ENCODE measurements around the gene LYZ. TPM values are rescaled to one million over a fixed set of nuclear protein-coding genes. Genes with fewer than 3 reads are reported as not detected.

Gene LYZ
- total RNA-seq, 1 donor from 2014 or later: 0.37 TPM

DNA sequence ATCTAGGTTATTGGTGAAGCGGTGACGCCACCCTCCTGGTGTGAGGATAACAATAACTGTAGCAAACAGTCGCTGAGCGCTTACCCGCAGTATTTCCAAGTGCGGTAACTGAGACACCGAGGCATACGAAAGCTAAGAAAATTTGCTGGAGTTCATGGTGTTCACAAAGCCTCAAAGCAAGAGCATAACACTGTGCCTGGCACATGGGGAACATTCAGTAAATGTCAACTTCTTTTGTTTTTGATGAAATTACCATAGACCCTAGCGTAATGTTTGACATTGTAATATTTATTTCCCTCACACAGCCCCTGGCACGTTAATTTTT is 12.1 kb downstream of the LYZ start:
- no peaks in the 10 kb centered on the region for H3K36me3 Mint-ChIP-seq (ENCODE audit: unreplicated experiment)
- H3K27ac Mint-ChIP-seq (ENCODE audit: unreplicated experiment): peak overlapping the region; percentile 90
- peak overlapping the region; percentile 95 for H3K4me3 Mint-ChIP-seq (ENCODE audit: unreplicated experiment)
- no peaks in the 10 kb centered on the region for H3K27me3 Mint-ChIP-seq (ENCODE audit: unreplicated experiment)
- TF ChIP-seq CTCF (IDR thresholded peaks at IDR 0.05; ENCODE audit: partially characterized antibody, unreplicated experiment): no peak
- H3K9me3 Mint-ChIP-seq (ENCODE audit: unreplicated experiment): no peaks in the 10 kb centered on the region
- DNase-seq: no peak
- H3K4me1 Mint-ChIP-seq (ENCODE audit: low read depth, unreplicated experiment): peaks cover 2% of the 10 kb centered on the region

GRCh38 chr12:69366796-69367195 is 18.6 kb downstream of the LYZ start:
- Mint-ChIP-seq H3K27ac (ENCODE audit: unreplicated experiment) (no peak overlapping the region), H3K4me3 (ENCODE audit: unreplicated experiment) (no peak overlapping the region)

DNA sequence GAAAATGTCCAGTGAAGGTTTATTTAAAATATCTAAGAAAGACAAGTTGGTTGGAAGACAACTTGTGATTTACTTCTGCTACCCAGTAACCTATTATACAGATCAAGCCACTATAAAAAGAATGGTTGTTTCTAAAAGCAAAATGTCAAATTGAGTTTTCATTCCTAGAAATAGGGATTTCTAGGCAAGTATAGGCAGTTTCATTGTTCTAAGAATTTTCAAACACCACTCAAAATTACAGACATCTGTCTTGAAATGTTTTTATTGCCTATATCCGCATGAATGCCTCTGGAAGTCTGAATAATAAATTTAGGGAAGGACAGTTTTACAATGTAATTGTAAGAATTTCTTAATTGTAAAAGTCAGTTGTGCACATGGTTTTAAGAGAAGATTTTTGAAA is 20.0 kb downstream of the LYZ start:
- no peaks in the 10 kb centered on the region for H3K9me3 Mint-ChIP-seq (ENCODE audit: unreplicated experiment)
- H3K27ac Mint-ChIP-seq (ENCODE audit: unreplicated experiment): no peak overlapping the region
- no peaks in the 10 kb centered on the region for H3K27me3 Mint-ChIP-seq (ENCODE audit: unreplicated experiment)
- no peak for DNase-seq
- no peak overlapping the region for H3K4me3 Mint-ChIP-seq (ENCODE audit: unreplicated experiment)
- H3K4me1 Mint-ChIP-seq (ENCODE audit: low read depth, unreplicated experiment): no peaks in the 10 kb centered on the region
- peaks cover 14% of the 10 kb centered on the region for H3K36me3 Mint-ChIP-seq (ENCODE audit: unreplicated experiment)
- no peak for TF ChIP-seq CTCF (IDR thresholded peaks at IDR 0.05; ENCODE audit: partially characterized antibody, unreplicated experiment)

More at GRCh38 chr12:69366796-69367195, 18.6 kb downstream of the LYZ start:
- Mint-ChIP-seq H3K9me3 (ENCODE audit: unreplicated experiment) (no peaks in the 10 kb centered on the region), H3K36me3 (ENCODE audit: unreplicated experiment) (peaks cover 5% of the 10 kb centered on the region), H3K27me3 (ENCODE audit: unreplicated experiment) (no peaks in the 10 kb centered on the region), H3K4me1 (ENCODE audit: low read depth, unreplicated experiment) (no peaks in the 10 kb centered on the region)
- DNase-seq: no peak
- TF ChIP-seq CTCF (IDR thresholded peaks at IDR 0.05; ENCODE audit: partially characterized antibody, unreplicated experiment): no peak

DNA sequence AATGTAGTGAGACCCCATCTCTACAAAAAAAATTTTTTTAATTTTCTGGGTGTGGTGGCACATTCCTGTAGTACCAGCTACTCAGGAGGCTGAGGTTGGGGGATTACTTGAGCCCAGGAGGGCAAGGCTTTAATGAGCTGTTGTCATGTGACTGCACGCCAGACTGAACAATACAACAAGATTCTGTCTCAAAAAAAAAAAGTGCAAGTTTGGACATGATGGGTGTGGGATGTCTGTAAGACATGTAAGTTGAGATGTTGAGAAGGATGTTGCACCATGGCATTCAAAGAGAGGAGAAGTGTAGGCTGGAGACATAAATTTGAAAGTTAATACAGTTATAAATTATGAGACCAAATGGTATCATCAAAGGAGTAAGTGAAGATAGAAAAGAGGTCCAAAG is 34.9 kb downstream of the LYZ start:
- no peak for TF ChIP-seq CTCF (IDR thresholded peaks at IDR 0.05; ENCODE audit: partially characterized antibody, unreplicated experiment)
- Mint-ChIP-seq H3K4me3 (ENCODE audit: unreplicated experiment) (no peak overlapping the region), H3K27ac (ENCODE audit: unreplicated experiment) (no peak overlapping the region), H3K36me3 (ENCODE audit: unreplicated experiment) (peaks cover 6% of the 10 kb centered on the region), H3K9me3 (ENCODE audit: unreplicated experiment) (no peaks in the 10 kb centered on the region), H3K4me1 (ENCODE audit: low read depth, unreplicated experiment) (no peaks in the 10 kb centered on the region), H3K27me3 (ENCODE audit: unreplicated experiment) (peaks cover 3% of the 10 kb centered on the region)
- no peak for DNase-seq

DNA sequence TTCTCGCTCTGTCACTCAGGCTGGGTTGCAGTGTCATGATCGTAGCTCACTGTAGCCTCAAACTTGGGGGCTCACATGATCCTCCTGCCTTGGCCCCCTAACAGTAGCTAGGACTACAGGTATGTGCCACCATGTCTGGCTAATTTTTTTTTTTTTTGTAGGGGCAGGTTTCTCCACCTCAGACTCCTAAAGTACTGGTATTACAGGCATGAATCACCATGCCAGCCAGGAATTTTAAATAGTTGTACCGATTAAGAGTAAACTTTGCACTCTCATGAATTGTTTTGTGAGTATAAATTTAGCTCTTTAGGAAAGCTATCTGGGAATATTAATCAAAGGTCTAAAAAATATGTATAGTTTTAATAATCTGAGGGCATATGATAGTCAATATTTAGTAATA is 36.9 kb downstream of the LYZ start:
- H3K9me3 Mint-ChIP-seq (ENCODE audit: unreplicated experiment): no peaks in the 10 kb centered on the region
- H3K4me1 Mint-ChIP-seq (ENCODE audit: low read depth, unreplicated experiment): no peaks in the 10 kb centered on the region
- H3K27ac Mint-ChIP-seq (ENCODE audit: unreplicated experiment): no peak overlapping the region
- no peak for DNase-seq
- peaks cover 3% of the 10 kb centered on the region for H3K27me3 Mint-ChIP-seq (ENCODE audit: unreplicated experiment)
- H3K4me3 Mint-ChIP-seq (ENCODE audit: unreplicated experiment): no peak overlapping the region
- peaks cover under 1% of the 10 kb centered on the region for H3K36me3 Mint-ChIP-seq (ENCODE audit: unreplicated experiment)
- no peak for TF ChIP-seq CTCF (IDR thresholded peaks at IDR 0.05; ENCODE audit: partially characterized antibody, unreplicated experiment)

Data from glutamatergic neuron (in vitro differentiated cells).